Endothelial cell (in vitro differentiated cells): Measurements from ENCODE around the gene UCP3. TPM values are rescaled to one million over a fixed set of nuclear protein-coding genes. Genes with fewer than 3 reads are reported as not detected.

ENCODE experiments used
- DNase-seq: peaks from one replicate; pipeline ENCODE4 v3.0.0; 2021; ENCODE audit warnings: low spot score
- H3K27ac Mint-ChIP-seq: one replicate; pipeline ENCODE4 v1.8.0; 2021; ENCODE audit warnings: mixed read lengths, inconsistent platforms; ENCODE audit not compliant: unreplicated experiment
- H3K27me3 Mint-ChIP-seq: one replicate; pipeline ENCODE4 v1.8.0; 2021; ENCODE audit warnings: mild to moderate bottlenecking, moderate library complexity, mixed read lengths, inconsistent platforms; ENCODE audit not compliant: unreplicated experiment
- H3K36me3 Mint-ChIP-seq: one replicate; pipeline ENCODE4 v1.8.0; 2021; ENCODE audit warnings: mild to moderate bottlenecking, low read depth, mixed read lengths, inconsistent platforms; ENCODE audit not compliant: unreplicated experiment
- H3K4me1 Mint-ChIP-seq: one replicate; pipeline ENCODE4 v1.8.0; 2021; ENCODE audit warnings: mild to moderate bottlenecking, mixed read lengths, inconsistent platforms; ENCODE audit not compliant: unreplicated experiment
- H3K4me3 Mint-ChIP-seq: one replicate; pipeline ENCODE4 v1.8.0; 2021; ENCODE audit warnings: mild to moderate bottlenecking, mixed read lengths, inconsistent platforms; ENCODE audit not compliant: unreplicated experiment
- H3K9me3 Mint-ChIP-seq: one replicate; pipeline ENCODE4 v1.8.0; 2021; ENCODE audit warnings: mixed read lengths, inconsistent platforms; ENCODE audit not compliant: unreplicated experiment
- CTCF ChIP-seq: fragments of 200-600 bp; sonication (generic); IDR thresholded peaks from one replicate; pipeline ENCODE4 v1.5.0; 2021; ENCODE audit warnings: antibody characterized with exemption; ENCODE audit not compliant: unreplicated experiment
- total RNA-seq: library from RNA; stranded (reverse); fragmentation: NEBNext Ultra II Directional; extraction: Animal tissue kit (Norgen Biotek cat#: 25700); gene quantifications from one replicate; pipeline ENCODE4 v1.2.1, GENCODE V29; 2021; ENCODE audit not compliant: unreplicated experiment

The UCP3 gene
- total RNA-seq, 1 donor from 2014 or later = 1.6 TPM

GRCh38 chr11:73978576-73979086 is 30.3 kb downstream of the UCP3 start:
- no peak for DNase-seq
- Mint-ChIP-seq H3K9me3 (no peaks in the 10 kb centered on the region), H3K27me3 (peaks cover 20% of the 10 kb centered on the region), H3K4me3 (no peak overlapping the region), H3K27ac (peak overlapping the region; percentile 63), H3K4me1 (peaks cover 27% of the 10 kb centered on the region), H3K36me3 (peaks cover 12% of the 10 kb centered on the region)
- no peak for TF ChIP-seq CTCF

GRCh38 chr11:73977856-73978519 is 30.9 kb downstream of the UCP3 start:
- Mint-ChIP-seq H3K4me1 (peaks cover 25% of the 10 kb centered on the region), H3K27ac (no peak overlapping the region), H3K27me3 (peaks cover 18% of the 10 kb centered on the region), H3K9me3 (no peaks in the 10 kb centered on the region), H3K36me3 (peaks cover 12% of the 10 kb centered on the region), H3K4me3 (no peak overlapping the region)
- no peak for TF ChIP-seq CTCF
- DNase-seq = no peak

GRCh38 chr11:73976451-73977151 is 32.3 kb downstream of the UCP3 start:
- DNase-seq = no peak
- Mint-ChIP-seq H3K9me3 (no peaks in the 10 kb centered on the region), H3K27ac (no peak overlapping the region), H3K4me1 (peaks cover 18% of the 10 kb centered on the region), H3K36me3 (peaks cover 12% of the 10 kb centered on the region), H3K4me3 (no peak overlapping the region), H3K27me3 (peaks cover 12% of the 10 kb centered on the region)
- no peak for TF ChIP-seq CTCF

- H3K4me3 Mint-ChIP-seq = no peak overlapping the region
- no peak for DNase-seq
- peaks cover 9% of the 10 kb centered on the region for H3K36me3 Mint-ChIP-seq
- H3K27ac Mint-ChIP-seq = no peak overlapping the region
- peaks cover 10% of the 10 kb centered on the region for H3K4me1 Mint-ChIP-seq
- no peaks in the 10 kb centered on the region for H3K9me3 Mint-ChIP-seq
- TF ChIP-seq CTCF = no peak
- H3K27me3 Mint-ChIP-seq = peaks cover 10% of the 10 kb centered on the region
Measured at GRCh38 chr11:73975479-73975757, 33.5 kb downstream of the UCP3 start.
